Smooth muscle cell of the brain vasculature (primary cell): Measurements from ENCODE around the gene FBXL13.
A peak's percentile ranks its signal among the peaks of the same experiment; 100 is the strongest.
"Not testable (repeated sequence)": the region's sequence is repeated elsewhere in the genome, so short reads cannot be mapped to it uniquely, and the experiment has no call there.

Experiments
- DNase-seq: peaks from one replicate; pipeline ENCODE4 v3.0.0-alpha.2; 2012; ENCODE audit warnings: low read depth, low spot score

Gene FBXL13

DNA sequence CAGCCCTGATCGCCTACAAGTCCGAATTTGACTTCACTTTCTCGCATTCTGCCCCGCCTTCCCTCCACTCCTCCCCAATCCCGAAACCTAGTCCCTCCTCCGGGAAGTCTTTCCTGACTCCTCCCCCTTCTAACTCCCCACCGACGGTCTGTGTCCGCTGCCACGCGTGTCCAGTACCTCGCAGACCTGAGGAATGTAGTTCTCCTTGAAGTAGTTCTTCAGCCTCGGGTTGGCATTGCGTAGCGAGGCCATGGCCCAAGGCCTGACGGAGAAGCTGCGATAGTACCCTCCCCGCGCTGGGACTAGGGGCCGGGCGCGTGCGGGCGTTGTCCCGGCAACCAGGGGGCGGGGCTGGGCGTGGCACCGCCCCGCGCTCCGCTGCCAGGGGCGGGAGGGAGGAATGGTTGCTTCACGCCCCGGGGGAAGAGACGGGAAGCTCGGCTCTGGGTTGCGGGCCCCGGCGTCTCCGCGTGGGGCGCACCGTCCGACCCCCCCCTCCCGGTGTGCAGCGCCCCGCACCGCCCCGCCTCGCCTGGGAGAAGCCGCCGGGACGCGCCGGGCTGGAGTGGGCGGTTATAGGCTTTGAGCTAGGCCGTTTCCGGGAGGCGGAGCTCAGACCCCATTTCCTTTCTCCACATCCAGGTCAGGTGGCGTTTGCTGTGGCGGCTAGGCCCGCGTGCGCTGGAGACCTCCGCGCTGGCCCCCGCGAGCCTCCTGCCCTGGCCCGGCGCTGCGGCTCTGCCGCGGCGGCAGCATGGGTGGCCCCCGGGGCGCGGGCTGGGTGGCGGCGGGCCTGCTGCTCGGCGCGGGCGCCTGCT lies at the start of gene FBXL13, which contains the start of gene ARMC10:
Gene FBXL13, minus strand, starts transcription at position 278 of the 818 bp plus-strand sequence.
Gene ARMC10, plus strand, starts transcription at position 622 of the 818 bp plus-strand sequence. Its CDS starts 133 bp downstream, at position 755.
- peak; percentile 78 for DNase-seq

DNA sequence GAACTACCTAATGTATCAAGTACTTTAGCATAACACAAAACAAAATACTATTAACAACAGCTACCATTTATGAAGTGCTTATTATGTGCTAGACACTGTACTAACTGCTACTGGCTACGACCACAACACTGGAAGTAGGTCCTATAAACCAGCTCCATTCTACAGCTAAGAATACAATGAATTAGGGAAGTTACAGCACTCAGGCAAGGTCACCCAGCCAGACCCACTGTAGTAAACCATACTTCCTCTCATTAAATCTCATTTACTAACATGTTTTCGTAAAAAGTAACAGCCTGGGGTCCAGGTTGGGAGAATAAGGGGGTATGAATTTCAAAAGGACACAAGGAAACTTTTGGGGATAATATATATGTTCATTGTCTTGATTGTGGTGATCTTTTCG lies 48.9 kb upstream of the FBXL13 start:
- DNase-seq, result no peak

GRCh38 chr7:103121641-103122040 lies 47.0 kb upstream of the FBXL13 start:
- DNase-seq, result no peak

- DNase-seq, result no peak
Measured at GRCh38 chr7:103120362-103120761, 45.8 kb upstream of the FBXL13 start.

GRCh38 chr7:103119791-103120291 lies 45.2 kb upstream of the FBXL13 start:
- DNase-seq, result no peak

GRCh38 chr7:103117465-103117864 lies 42.9 kb upstream of the FBXL13 start:
- DNase-seq, result no peak

DNA sequence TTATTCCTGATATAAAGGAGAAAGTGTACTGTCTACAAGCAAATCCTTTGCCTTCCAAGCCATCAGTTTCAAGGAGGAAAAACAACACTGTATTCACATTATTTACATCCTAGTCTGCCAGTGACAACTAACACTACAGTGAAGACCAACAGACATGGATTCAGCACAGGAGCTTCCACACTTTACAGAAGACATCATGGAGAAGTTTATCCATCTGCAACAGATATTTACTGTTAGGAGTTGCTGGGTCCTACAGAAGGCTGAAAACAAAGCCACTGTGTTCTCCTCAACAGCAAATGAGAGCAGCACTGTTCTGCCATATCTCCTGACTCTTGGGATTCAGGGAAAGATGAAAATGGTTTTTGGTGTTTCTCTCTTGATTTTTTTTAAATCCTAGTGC lies 42.4 kb upstream of the FBXL13 start:
- DNase-seq, result no peak

- no peak for DNase-seq
Measured at GRCh38 chr7:103116511-103116910, 41.9 kb upstream of the FBXL13 start.

DNA sequence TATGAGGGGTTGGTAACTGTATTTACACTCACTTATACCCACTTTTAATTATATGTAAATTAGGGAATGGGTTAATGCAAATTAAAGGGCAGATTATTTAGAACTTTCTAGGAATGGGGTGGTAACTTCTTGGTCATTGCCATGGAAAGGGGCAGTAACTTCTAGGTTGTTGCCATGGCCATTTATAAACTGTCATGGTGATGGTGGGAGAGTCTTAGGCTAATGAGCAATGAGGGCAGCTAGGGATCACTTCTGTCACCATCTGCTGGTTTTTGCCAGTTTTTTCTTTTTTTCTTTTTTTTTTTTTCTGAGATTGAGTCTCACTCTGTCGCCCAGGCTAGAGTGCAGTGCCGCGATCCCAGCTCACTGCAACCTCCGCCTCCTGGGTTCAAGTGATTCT lies 41.2 kb upstream of the FBXL13 start:
- DNase-seq, result no peak

DNA sequence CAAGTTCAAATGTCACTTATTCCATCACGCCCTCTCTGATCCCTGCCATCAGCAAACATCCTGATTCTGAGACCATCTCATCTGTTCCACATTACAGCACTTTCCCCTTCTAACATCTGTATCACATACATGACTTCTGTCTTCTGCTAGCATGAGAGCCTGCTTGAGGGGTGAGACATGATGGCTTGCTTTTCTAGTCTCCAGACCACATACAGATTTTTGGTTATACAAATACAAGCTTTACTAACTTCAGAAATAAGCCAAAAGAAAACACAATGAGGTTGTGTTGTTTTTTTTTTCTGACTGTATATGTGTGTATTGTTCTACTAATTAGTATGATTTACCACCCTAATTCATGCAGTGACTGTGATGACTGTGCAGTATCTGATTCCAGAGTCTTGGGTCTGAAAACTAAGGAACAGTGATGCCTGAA lies 40.0 kb upstream of the FBXL13 start:
- no peak for DNase-seq

- no peak for DNase-seq
Measured at GRCh38 chr7:103113164-103113563, 38.6 kb upstream of the FBXL13 start.

DNA sequence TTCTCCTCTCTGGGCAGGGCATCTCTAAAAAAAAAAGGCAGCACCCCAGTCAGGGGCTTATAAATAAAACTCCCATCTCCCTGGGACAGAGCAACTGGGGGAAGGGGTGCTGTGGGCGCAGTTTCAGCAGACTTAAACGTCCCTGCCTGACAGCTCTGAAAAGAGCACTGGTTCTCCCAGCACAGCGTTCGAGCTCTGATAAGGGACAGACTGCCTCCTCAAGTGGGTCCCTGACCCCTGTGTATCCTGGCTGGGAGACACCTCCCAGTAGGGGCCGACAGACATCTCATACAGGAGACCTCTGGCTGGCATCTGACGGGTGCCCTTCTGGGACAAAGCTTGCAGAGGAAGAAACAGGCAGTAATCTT lies 32.1 kb upstream of the FBXL13 start:
- DNase-seq, result not testable (repeated sequence)

DNA sequence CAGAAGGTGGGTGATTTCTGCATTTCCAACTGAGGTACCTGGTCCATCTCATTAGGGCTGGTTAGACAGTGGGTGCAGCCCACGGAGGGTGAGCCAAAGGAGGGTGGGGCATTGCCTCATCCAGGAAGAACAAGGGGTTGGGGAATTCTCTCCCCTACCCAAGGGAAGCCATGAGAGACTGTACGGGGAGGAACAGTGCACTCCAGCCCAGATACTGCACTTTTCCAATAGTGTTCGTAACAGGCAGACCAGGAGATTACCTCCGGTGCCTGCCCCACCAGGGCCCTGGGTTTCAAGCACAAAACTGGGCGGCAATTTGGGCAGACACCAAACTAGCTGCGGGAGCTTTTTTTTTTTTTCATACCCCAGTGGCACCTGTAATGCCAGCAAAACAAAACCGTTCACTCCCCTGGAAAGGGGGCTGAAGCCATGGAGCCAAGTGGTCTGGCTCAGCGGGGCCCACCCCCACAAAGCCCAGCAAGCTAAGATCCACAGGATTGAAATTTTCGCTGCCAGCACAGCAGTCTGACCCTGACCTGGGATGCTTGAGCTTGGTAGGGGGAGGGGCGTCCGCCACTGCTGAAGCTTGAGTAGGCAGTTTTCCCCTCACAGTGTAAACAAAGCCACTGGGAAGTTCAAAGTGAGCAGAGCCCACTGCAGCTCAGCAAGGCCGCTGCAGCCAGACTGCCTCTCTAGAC lies 31.6 kb upstream of the FBXL13 start:
- DNase-seq, result peak; percentile 7

- DNase-seq, result no peak
Measured at GRCh38 chr7:103101543-103101942, 26.9 kb upstream of the FBXL13 start.

DNA sequence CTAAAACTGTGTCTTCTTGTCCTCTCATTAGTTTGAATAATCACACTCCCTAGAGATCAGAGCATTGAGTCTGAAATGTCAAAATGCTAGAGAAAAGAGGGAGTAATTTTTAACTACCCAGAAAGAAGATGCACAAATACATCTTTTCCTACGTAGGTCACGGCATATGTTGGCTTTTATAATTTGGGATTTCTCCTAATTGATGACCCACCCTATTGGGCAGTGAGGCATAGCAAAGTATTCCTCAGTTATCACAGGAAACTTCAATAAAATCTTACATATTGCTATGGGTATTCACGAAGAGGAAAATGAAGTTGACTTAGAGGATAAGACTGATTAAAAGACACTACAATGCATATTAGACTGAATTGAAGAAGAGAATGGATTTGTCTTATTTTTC lies 25.8 kb upstream of the FBXL13 start:
- DNase-seq, result no peak

GRCh38 chr7:103097041-103097440 lies 22.4 kb upstream of the FBXL13 start:
- DNase-seq, result no peak

- DNase-seq, result not testable (repeated sequence)
Measured at GRCh38 chr7:103095558-103095957, 21.0 kb upstream of the FBXL13 start.

DNA sequence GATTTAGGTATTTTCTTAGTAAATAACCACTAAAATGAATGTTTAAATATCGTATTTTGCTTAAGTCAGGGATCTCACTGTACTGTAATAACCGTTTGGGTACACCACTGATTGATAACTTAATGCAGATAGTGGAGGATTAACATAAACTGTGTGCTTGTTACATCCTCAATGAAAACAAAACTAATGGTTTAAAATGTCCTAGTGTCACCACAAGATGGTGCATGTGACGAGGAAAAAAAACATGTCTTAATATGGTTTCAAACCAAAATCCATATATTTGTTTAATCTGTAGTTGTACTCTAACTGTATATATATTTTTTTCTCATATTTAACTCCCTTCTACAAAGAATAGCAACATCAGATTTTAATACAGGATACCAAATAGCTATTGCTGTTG lies 19.5 kb upstream of the FBXL13 start:
- DNase-seq, result no peak

DNA sequence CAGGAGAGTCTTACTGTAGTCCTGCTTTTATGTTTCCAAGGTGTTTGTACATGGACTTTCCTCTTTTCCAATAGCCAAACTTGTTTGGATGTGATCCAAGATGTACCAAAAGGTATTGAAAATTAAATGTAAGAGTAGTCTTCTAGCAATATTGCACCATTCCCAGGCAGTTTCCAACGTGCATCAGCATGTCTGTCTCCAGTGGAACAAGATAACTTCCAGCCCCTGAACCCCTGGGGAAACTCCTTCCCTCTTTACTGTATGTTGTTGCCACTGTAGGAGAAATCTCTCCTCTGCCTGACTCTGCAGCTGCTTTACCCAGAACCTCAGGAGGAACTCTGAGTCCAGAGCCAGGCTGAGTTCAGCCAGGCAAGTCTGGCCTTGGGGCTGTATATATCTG lies 18.8 kb upstream of the FBXL13 start:
- no peak for DNase-seq

DNA sequence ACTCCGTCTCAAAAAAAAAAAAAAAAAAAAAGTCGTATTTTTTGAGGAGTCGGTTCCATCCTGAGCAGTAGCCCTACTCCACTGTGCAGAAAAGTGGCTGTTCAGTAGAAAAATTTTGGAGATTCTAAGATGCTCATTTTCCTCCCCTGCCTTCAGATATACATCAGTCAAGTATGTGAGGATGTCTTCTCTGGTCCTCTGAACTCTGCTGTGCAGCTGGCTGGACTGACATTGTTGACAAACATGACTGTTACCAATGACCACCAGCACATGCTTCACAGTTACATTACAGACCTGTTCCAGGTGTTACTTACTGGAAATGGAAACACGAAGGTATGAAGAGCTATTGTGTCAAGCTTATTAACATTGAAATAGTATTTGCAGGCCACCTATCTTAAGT lies 17.7 kb upstream of the FBXL13 start:
- DNase-seq, result not testable (repeated sequence)

DNA sequence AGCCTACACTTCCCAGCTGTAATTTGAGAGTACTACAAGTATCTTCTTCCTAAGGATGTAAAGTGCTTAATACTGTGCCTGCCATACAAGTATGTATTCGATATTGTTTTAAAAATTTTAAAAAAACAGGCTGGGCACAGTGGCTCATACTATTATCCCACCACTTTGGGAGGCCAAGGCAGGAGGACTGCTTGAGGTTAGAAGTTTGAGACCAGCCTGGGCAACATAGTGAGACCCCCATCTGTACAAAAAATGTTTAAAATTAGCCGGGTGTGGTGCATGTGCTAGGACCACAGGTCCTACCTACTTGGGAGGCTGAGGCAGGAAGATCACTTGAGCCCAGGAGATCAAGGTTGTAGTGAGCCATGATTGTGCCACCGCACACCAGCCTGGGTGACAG lies 8.6 kb upstream of the FBXL13 start:
- no peak for DNase-seq

GRCh38 chr7:103082497-103082896 lies 7.9 kb upstream of the FBXL13 start:
- DNase-seq, result no peak

- DNase-seq, result no peak
Measured at GRCh38 chr7:103080923-103081322, 6.3 kb upstream of the FBXL13 start.
